Smooth muscle cell of bladder (primary cell): Measurements from ENCODE around the gene HNRNPA1. TPM values are rescaled to one million over a fixed set of nuclear protein-coding genes. Genes with fewer than 3 reads are reported as not detected.

Source experiments
- total RNA-seq: library from RNA; depleted of rRNA; stranded (reverse); fragments of >200 nt; gene quantifications from 2 replicates; pipeline ENCODE4 v1.2.3, GENCODE V29; 2014

Gene HNRNPA1
- 454 and 485 TPM in 2 replicates for total RNA-seq

DNA sequence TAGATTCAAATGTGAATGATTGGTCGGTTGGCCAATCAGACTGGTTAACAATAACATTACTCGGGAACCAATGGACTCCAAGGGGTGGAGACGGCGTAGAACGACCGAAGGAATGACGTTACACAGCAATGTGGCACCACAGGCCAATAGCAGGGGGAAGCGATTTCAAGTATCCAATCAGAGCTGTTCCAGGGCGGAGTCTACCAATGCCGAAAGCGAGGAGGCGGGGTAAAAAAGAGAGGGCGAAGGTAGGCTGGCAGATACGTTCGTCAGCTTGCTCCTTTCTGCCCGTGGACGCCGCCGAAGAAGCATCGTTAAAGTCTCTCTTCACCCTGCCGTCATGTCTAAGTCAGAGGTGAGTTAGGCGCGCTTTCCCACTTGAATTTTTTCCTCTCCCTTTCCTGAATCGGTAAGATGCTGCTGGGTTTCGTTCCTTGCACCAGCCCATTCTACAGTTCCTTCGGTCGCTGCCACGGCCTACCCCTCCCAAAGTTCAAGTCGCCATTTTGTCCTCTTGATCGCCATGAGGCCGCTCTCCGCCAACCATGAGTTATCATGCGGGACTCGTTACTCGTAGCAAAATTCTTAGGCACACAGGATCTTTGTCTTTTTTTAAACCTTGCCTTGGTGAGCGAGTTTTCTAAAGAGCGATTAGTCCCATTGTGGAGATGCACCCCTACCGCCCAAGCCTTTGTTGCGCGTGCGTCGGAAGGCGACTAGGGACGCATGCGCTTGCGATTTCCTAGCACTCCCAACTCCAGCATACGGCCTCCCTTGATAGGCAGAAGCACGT is at the start of gene HNRNPA1:
Gene HNRNPA1 (plus strand): TSS at position 259 of the 793 bp plus-strand sequence. CDS start 82 bp downstream, at position 341.

DNA sequence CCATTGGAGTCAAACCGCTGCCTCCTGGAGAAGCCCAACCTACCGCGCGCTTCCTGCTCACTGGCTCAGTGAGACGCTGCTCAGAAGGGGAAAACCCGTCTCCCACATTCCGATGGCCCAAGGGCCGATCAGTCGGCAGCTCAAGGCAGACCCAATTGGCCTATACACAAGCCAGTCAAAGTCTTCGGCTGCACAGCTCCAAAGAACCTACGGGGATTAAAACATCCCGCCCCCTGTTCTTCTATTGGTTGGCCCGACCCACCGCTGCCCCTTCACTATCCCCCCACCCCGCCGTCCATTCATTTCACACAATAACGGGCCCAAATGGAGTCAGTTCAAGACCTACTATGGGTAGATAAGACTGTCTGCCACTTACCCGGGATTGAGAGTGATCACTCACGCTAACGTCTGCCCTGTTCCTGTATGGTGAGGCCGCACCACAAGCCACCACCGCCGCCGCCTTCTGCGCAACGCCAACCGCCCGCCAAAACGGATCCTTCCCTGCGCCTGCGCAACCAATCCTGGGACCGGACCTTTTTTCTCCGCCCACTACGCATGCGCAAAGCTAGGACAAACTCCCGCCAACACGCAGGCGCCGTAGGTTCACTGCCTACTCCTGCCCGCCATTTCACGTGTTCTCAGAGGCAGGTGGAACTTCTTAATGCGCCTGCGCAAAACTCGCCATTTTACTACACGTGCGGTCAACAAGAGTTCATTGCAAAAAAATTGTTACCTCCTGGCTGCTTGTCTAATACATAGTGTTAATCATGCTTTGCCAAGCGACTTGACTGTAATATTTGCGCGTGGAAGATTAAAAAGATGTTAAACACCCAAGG is 676 bp upstream of the HNRNPA1 start, which contains the start of gene CBX5:
Gene CBX5 (minus strand): TSS at position 491 of the 836 bp plus-strand sequence. CDS start 22,472 bp downstream, outside the sequence.

DNA sequence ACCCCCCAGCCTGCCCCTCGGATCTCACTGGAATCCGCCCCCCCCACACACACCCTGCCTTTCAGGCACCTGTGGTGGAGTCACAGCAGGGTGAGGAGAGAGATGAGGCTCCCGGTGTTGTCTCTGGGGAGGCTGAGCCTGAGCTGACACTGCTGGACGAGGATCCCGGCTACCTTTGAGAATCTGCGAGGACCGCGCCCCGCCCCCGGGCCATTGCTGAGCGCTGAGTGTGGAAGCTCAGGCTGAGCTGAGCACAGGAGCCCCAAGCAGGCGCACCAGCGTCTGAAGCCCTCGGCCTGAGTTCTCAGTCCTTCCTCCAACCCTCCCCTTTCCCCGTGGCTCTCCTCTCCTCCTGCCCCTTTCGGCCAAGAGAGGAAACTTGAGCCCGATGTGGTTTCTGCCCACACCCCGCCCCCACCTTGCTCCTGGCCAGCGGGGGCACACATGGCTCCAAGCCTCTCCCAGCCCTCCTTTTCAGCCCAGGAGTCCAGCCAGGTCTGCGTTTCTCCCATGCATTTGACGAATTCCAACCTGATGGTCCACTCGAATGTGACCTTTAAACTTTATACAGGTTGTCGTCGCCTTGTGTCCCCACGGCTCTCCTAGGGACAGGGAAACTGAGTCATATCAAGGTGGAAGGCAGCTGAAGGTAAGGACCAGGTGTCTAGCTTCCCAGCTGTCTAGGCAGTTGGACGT is 20.4 kb downstream of the HNRNPA1 start, which contains the start of gene NFE2:
Gene NFE2 (minus strand): TSS at position 284 of the 696 bp plus-strand sequence. CDS start 5,767 bp downstream, outside the sequence.

DNA sequence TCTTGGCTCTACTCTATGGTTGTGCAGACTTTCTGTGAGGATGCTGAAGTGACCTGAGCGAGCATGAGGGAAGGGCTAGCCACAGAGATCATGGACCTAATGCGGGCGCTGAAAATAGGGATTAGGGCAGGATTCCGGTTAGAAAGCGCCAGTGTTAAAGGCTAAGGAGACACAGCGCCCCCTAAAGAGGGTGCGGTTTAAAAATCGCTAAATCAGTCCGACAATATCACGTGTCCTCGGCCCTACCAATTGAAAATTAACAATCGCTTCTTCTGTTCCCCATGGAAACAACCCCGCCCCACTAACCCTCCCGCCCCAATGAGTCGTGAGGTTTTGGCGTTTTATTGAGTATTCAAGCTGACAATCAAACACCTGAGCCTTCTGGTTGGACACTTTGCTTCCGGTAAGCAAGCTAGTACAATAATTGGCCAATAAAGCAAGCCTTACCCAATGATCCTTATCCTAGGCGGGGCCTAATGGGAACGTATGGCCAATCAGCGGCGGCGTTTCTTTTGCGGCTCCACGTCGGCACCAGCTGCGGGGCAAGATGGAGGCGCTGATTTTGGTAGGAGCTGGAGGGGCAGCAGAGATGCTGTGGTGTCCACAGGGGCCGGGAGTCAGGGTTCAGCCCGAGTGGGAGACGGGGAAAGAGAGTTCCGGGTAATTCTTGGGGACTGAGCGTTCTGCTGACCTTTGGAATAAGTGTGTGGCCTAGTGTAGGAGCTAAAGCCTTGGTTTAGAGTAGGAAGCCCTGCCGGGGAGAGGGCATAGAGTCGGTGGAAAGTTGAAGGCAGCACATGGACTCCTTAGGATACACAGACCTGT is 44.3 kb downstream of the HNRNPA1 start, which contains the start of gene COPZ1:
Gene COPZ1 (plus strand): TSS at position 515 of the 825 bp plus-strand sequence. CDS start 33 bp downstream, at position 548.

Other genes starting within 250 kb of the HNRNPA1 start
- not detected in 2 replicates for gene HOXC5, start 247.7 kb upstream of the HNRNPA1 start, total RNA-seq
- gene HOXC4, start 226.9 kb upstream of the HNRNPA1 start, total RNA-seq, result 0.09 and 0.14 TPM in 2 replicates
- 23.4 and 25.0 TPM in 2 replicates for gene SMUG1, start 91.7 kb upstream of the HNRNPA1 start, total RNA-seq
- 12.4 and 15.4 TPM in 2 replicates for gene CBX5, start 604 bp upstream of the HNRNPA1 start, total RNA-seq
- 0.18 and 0.28 TPM in 2 replicates for gene NFE2, start 20.3 kb downstream of the HNRNPA1 start, total RNA-seq
- gene COPZ1, start 44.4 kb downstream of the HNRNPA1 start, total RNA-seq, result 129 and 136 TPM in 2 replicates
- 0.09 TPM in 1 of 2 replicates, not detected in the other for gene GPR84, start 83.8 kb downstream of the HNRNPA1 start, total RNA-seq
- 0.71 and 1.5 TPM in 2 replicates for gene ZNF385A, start 104.0 kb downstream of the HNRNPA1 start, total RNA-seq
- gene ITGA5, start 138.5 kb downstream of the HNRNPA1 start, total RNA-seq, result 183 and 186 TPM in 2 replicates
- not detected in 2 replicates for gene GTSF1, start 192.9 kb downstream of the HNRNPA1 start, total RNA-seq
- under 0.01 TPM in 1 of 2 replicates, not detected in the other for gene NCKAP1L, start 217.0 kb downstream of the HNRNPA1 start, total RNA-seq